ENCODE data around the gene DNAH1.

DNAH1 gene

DNA sequence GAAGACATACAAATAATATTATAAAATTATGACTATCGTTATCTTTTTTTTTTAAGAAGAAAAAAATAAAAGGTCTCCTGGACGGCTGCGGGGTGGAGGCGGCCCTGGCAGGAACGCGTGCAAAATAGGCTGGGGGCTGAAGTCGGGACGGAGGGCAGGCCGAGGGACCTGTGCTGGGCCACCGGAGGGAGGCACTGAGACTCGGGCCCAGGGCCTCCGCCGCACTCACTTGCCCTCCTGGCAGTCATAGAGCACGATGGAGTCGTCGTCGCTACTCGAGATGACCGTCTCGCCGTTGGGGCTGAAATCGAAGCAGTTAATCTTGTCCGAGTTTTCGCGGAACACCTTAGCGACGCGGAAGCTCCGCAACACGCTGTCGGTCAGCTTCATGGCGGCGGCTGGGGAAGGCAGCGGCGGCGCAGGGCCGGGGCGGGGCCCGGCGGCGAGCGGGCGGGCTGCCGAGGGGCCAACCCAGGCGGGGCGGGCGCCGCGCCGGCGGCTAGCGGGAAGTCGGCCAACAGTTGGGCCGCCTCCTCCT is 38.1 kb upstream of the DNAH1 start:
- Histone ChIP-seq H2BK15ac (ENCODE audit: low read depth, poor library complexity, severe bottlenecking) (no peak overlapping the region), H3K4ac (ENCODE audit: low read depth in 1 of 2, low read length in 2 of 2) (peak overlapping the region; percentile 66 to 93), H3K27me3 (ENCODE audit: control insufficient read depth in 1 of 2, insufficient read depth in 1 of 2, low read length in 2 of 2) (no peaks in the 10 kb centered on the region), H3K4me3 (ENCODE audit: insufficient read depth in 1 of 2, low read depth in 1 of 2, low read length in 2 of 2) (peak overlapping the region; percentile 89 to 96), H4K8ac (ENCODE audit: low read length) (peak overlapping the region; percentile 100), H3K9me3 (ENCODE audit: control insufficient read depth, low read length) (no peaks in the 10 kb centered on the region), H3K23ac (ENCODE audit: low read length in 2 of 2) (peak overlapping the region; percentile 52 to 86), H3K4me2 (ENCODE audit: low read length, poor library complexity, severe bottlenecking) (peak overlapping the region; percentile 89), H3K36me3 (ENCODE audit: control insufficient read depth in 1 of 2, insufficient read depth in 2 of 2, low read depth in 1 of 2, low read length in 2 of 2) (peaks cover 7 to 12% of the 10 kb centered on the region in 2 experiments), H3K18ac (ENCODE audit: low read depth in 1 of 2, low read length in 2 of 2) (peak overlapping the region; percentile 96 to 98), H4K91ac (ENCODE audit: low read length) (peak overlapping the region; percentile 99), H2AK5ac (ENCODE audit: low read length, severe bottlenecking) (no peak overlapping the region), H2BK120ac (ENCODE audit: low read depth, low read length) (peak overlapping the region; percentile 84), H2BK5ac (ENCODE audit: low read depth, low read length, poor library complexity, severe bottlenecking) (peak overlapping the region; percentile 98), H2AFZ (ENCODE audit: low read depth, low read length) (peak overlapping the region; percentile 46), H3K14ac (ENCODE audit: low read length in 2 of 2) (peak overlapping the region in 1 of 2 experiments; percentile 94), H3K9ac (ENCODE audit: low read length) (peak overlapping the region; percentile 99), H3K79me1 (replicated peaks; ENCODE audit: low read length, poor library complexity, severe bottlenecking) (peaks cover 4% of the 10 kb centered on the region), H3K27ac (ENCODE audit: low read length, poor library complexity, severe bottlenecking) (peak overlapping the region; percentile 95), H2BK12ac (ENCODE audit: low read length in 2 of 2) (peak overlapping the region in 1 of 2 experiments; percentile 29), H3K4me1 (ENCODE audit: control insufficient read depth, insufficient read depth, low read depth, low read length) (peaks cover 13% of the 10 kb centered on the region)
- WGBS: under 1% methylated on average over 52 of the region's 54 CpGs
- peak; percentile 71 for DNase-seq

DNA sequence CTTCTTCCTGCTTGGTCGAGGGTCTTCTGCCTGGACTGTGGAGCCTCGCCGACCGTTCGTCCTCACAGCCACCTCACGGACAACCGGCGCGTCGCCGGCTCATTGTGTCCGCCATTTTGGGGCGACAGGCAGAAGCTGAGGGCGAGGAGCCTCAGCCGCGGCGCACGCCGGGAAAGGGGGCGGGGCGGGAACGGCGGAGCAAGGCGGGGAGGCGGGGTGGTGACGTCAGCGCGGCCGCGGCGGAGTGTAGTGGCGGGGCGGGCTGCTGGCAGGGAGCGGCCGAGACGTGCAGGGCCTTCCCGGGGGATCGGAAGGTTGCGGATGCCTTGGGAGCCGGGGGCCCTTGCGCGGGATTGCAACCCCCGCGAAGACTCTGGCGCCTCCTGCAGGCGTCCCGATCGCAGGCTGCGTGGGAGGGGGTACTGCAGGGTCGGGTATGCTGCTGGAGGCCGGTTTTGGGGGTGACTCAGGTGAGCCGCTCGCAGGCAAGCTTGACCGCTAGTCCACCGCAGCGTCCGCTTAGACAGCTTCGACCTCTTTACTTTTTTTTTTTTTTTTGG is 37.5 kb upstream of the DNAH1 start, which contains the start of gene WDR82:
WDR82 (minus strand) TSS at position 140 of the 560 bp plus-strand sequence. CDS start 288 bp downstream, outside the sequence.
- DNase-seq: peak; percentile 92
- Histone ChIP-seq H3K79me1 (replicated peaks; ENCODE audit: low read length, poor library complexity, severe bottlenecking) (peaks cover 4% of the 10 kb centered on the region), H3K4me1 (ENCODE audit: control insufficient read depth, insufficient read depth, low read depth, low read length) (peaks cover 12% of the 10 kb centered on the region), H3K4ac (ENCODE audit: low read depth in 1 of 2, low read length in 2 of 2) (peak within 1 kb of the TSS; percentile 66 to 99), H3K36me3 (ENCODE audit: control insufficient read depth in 1 of 2, insufficient read depth in 2 of 2, low read depth in 1 of 2, low read length in 2 of 2) (peaks cover 7 to 11% of the 10 kb centered on the region in 2 experiments), H4K91ac (ENCODE audit: low read length) (peak within 1 kb of the TSS; percentile 99), H2BK15ac (ENCODE audit: low read depth, poor library complexity, severe bottlenecking) (no peak within 1 kb of the TSS), H3K14ac (ENCODE audit: low read length in 2 of 2) (peak within 1 kb of the TSS in 1 of 2 experiments; percentile 94), H3K18ac (ENCODE audit: low read depth in 1 of 2, low read length in 2 of 2) (peak within 1 kb of the TSS; percentile 96 to 98), H2BK5ac (ENCODE audit: low read depth, low read length, poor library complexity, severe bottlenecking) (peak within 1 kb of the TSS; percentile 98), H3K23ac (ENCODE audit: low read length in 2 of 2) (peak within 1 kb of the TSS; percentile 52 to 97), H4K8ac (ENCODE audit: low read length) (peak within 1 kb of the TSS; percentile 100), H2AK5ac (ENCODE audit: low read length, severe bottlenecking) (peak within 1 kb of the TSS; percentile 93), H3K27ac (ENCODE audit: low read length, poor library complexity, severe bottlenecking) (peak within 1 kb of the TSS; percentile 95), H3K27me3 (ENCODE audit: control insufficient read depth in 1 of 2, insufficient read depth in 1 of 2, low read length in 2 of 2) (no peaks in the 10 kb centered on the region), H3K4me2 (ENCODE audit: low read length, poor library complexity, severe bottlenecking) (peak within 1 kb of the TSS; percentile 89), H3K9me3 (ENCODE audit: control insufficient read depth, low read length) (no peaks in the 10 kb centered on the region), H2BK12ac (ENCODE audit: low read length in 2 of 2) (peak within 1 kb of the TSS in 1 of 2 experiments; percentile 29), H3K4me3 (ENCODE audit: insufficient read depth in 1 of 2, low read depth in 1 of 2, low read length in 2 of 2) (peak within 1 kb of the TSS; percentile 89 to 96), H2BK120ac (ENCODE audit: low read depth, low read length) (peak within 1 kb of the TSS; percentile 84), H2AFZ (ENCODE audit: low read depth, low read length) (peak within 1 kb of the TSS; percentile 92), H3K9ac (ENCODE audit: low read length) (peak within 1 kb of the TSS; percentile 99)
- WGBS: under 1% methylated on average over 44 of the region's 58 CpGs

DNA sequence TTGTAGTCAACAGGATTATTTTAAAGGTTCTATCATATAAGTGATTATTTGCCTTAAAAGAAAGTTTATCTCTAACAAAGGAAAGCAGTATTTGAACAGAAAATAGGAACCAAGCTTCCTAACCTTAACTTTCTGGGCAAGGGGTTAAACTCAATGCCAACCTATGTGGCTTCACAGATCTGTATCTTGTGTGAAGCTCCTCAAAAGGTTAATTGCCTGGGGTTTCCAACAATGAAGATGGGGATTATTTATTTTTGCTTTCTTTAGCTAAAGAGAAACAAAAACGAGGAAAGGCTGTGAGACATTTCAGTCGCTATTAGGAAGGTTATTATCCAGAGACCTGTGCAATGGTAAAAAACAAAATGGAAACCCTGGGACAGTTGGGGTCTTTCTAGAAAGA is 36.5 kb upstream of the DNAH1 start:
- Histone ChIP-seq H4K91ac (ENCODE audit: low read length) (no peak overlapping the region), H2AK5ac (ENCODE audit: low read length, severe bottlenecking) (peak overlapping the region; percentile 74), H3K27ac (ENCODE audit: low read length, poor library complexity, severe bottlenecking) (no peak overlapping the region), H3K9ac (ENCODE audit: low read length) (peak overlapping the region; percentile 99), H2BK5ac (ENCODE audit: low read depth, low read length, poor library complexity, severe bottlenecking) (no peak overlapping the region), H3K79me1 (replicated peaks; ENCODE audit: low read length, poor library complexity, severe bottlenecking) (peaks cover 7% of the 10 kb centered on the region), H3K18ac (ENCODE audit: low read depth in 1 of 2, low read length in 2 of 2) (no peak overlapping the region), H2BK15ac (ENCODE audit: low read depth, poor library complexity, severe bottlenecking) (no peak overlapping the region), H3K14ac (ENCODE audit: low read length in 2 of 2) (no peak overlapping the region), H3K4me3 (ENCODE audit: insufficient read depth in 1 of 2, low read depth in 1 of 2, low read length in 2 of 2) (peak overlapping the region in 1 of 2 experiments; percentile 96), H3K9me3 (ENCODE audit: control insufficient read depth, low read length) (no peaks in the 10 kb centered on the region), H3K36me3 (ENCODE audit: control insufficient read depth in 1 of 2, insufficient read depth in 2 of 2, low read depth in 1 of 2, low read length in 2 of 2) (peaks cover 1 to 4% of the 10 kb centered on the region in 2 experiments), H3K4me1 (ENCODE audit: control insufficient read depth, insufficient read depth, low read depth, low read length) (peaks cover 15% of the 10 kb centered on the region), H2BK12ac (ENCODE audit: low read length in 2 of 2) (no peak overlapping the region), H2BK120ac (ENCODE audit: low read depth, low read length) (no peak overlapping the region), H3K23ac (ENCODE audit: low read length in 2 of 2) (no peak overlapping the region), H4K8ac (ENCODE audit: low read length) (no peak overlapping the region), H3K27me3 (ENCODE audit: control insufficient read depth in 1 of 2, insufficient read depth in 1 of 2, low read length in 2 of 2) (no peaks in the 10 kb centered on the region), H2AFZ (ENCODE audit: low read depth, low read length) (no peak overlapping the region), H3K4ac (ENCODE audit: low read depth in 1 of 2, low read length in 2 of 2) (no peak overlapping the region), H3K4me2 (ENCODE audit: low read length, poor library complexity, severe bottlenecking) (no peak overlapping the region)
- 73% methylated on average over 2 of the region's 2 CpGs for WGBS
- no peak for DNase-seq

- Histone ChIP-seq H3K18ac (ENCODE audit: low read depth in 1 of 2, low read length in 2 of 2) (no peak overlapping the region), H3K9me3 (ENCODE audit: control insufficient read depth, low read length) (no peaks in the 10 kb centered on the region), H2AK5ac (ENCODE audit: low read length, severe bottlenecking) (peak overlapping the region; percentile 74), H3K4me1 (ENCODE audit: control insufficient read depth, insufficient read depth, low read depth, low read length) (peaks cover 18% of the 10 kb centered on the region), H3K14ac (ENCODE audit: low read length in 2 of 2) (no peak overlapping the region), H3K79me1 (replicated peaks; ENCODE audit: low read length, poor library complexity, severe bottlenecking) (peaks cover 7% of the 10 kb centered on the region), H2AFZ (ENCODE audit: low read depth, low read length) (no peak overlapping the region), H3K9ac (ENCODE audit: low read length) (peak overlapping the region; percentile 99), H2BK12ac (ENCODE audit: low read length in 2 of 2) (no peak overlapping the region), H4K91ac (ENCODE audit: low read length) (no peak overlapping the region), H4K8ac (ENCODE audit: low read length) (no peak overlapping the region), H3K27ac (ENCODE audit: low read length, poor library complexity, severe bottlenecking) (peak overlapping the region; percentile 2), H3K4me2 (ENCODE audit: low read length, poor library complexity, severe bottlenecking) (no peak overlapping the region), H2BK120ac (ENCODE audit: low read depth, low read length) (no peak overlapping the region), H3K36me3 (ENCODE audit: control insufficient read depth in 1 of 2, insufficient read depth in 2 of 2, low read depth in 1 of 2, low read length in 2 of 2) (no peaks in the 10 kb centered on the region), H3K4me3 (ENCODE audit: insufficient read depth in 1 of 2, low read depth in 1 of 2, low read length in 2 of 2) (peak overlapping the region in 1 of 2 experiments; percentile 96), H2BK15ac (ENCODE audit: low read depth, poor library complexity, severe bottlenecking) (no peak overlapping the region), H3K27me3 (ENCODE audit: control insufficient read depth in 1 of 2, insufficient read depth in 1 of 2, low read length in 2 of 2) (no peaks in the 10 kb centered on the region), H2BK5ac (ENCODE audit: low read depth, low read length, poor library complexity, severe bottlenecking) (no peak overlapping the region), H3K4ac (ENCODE audit: low read depth in 1 of 2, low read length in 2 of 2) (no peak overlapping the region), H3K23ac (ENCODE audit: low read length in 2 of 2) (no peak overlapping the region)
- no peak for DNase-seq
- WGBS: 69% methylated on average over 6 of the region's 6 CpGs
Measured at GRCh38 chr3:52280050-52280461, 36.1 kb upstream of the DNAH1 start.

Data from mesenchymal stem cell (in vitro differentiated cells and primary cell).